Lung (tissue), 12 donors: ENCODE results near the gene DYDC1. TPM values are rescaled to one million over a fixed set of nuclear protein-coding genes. Genes with fewer than 3 reads are reported as not detected.
A peak's percentile ranks its signal among the peaks of the same experiment; 100 is the strongest.

Experiments
- ATAC-seq: fragments of 200-7000 bp; cut with Tn5 transposase; one replicate; pipeline ENCODE4 v1.9.1; 2020; ENCODE audit warnings: moderate number of reproducible peaks; ENCODE audit not compliant: insufficient read depth, low FRiP score
- DNase-seq, 3 donors: peaks; one replicate each; pipeline ENCODE4 v3.0.0-alpha.2; 2013 to 2017
- H3K27ac ChIP-seq, 2 donors: one replicate each; pipeline ENCODE4 v1.5.1; 2013; ENCODE audit warnings: mild to moderate bottlenecking in 2 of 2, moderate library complexity in 2 of 2, control low read depth in 1 of 2, inconsistent platforms in 1 of 2, low read depth in 1 of 2, low read length in 1 of 2
- H3K27me3 ChIP-seq, 3 donors: one replicate each; pipeline ENCODE4 v1.5.1; 2013; ENCODE audit warnings: low read length in 2 of 3; ENCODE audit not compliant: control insufficient read depth in 3 of 3, insufficient read depth in 3 of 3
- H3K36me3 ChIP-seq, 4 donors: one replicate each; pipeline ENCODE4 v1.5.1; 2013; ENCODE audit warnings: low read length in 4 of 4, mild to moderate bottlenecking in 1 of 4, moderate library complexity in 1 of 4; ENCODE audit not compliant: control insufficient read depth in 4 of 4, insufficient read depth in 4 of 4
- H3K4me1 ChIP-seq, 5 donors: one replicate each; pipeline ENCODE4 v1.5.1; 2013; ENCODE audit warnings: low read length in 5 of 5, mild to moderate bottlenecking in 2 of 5, moderate library complexity in 1 of 5; ENCODE audit not compliant: control insufficient read depth in 5 of 5, insufficient read depth in 5 of 5
- H3K4me3 ChIP-seq: one replicate; pipeline ENCODE4 v1.5.1; 2013; ENCODE audit warnings: mild to moderate bottlenecking, control low read depth, moderate library complexity
- H3K9ac ChIP-seq, 2 donors: one replicate each; pipeline ENCODE4 v1.5.1; 2013; ENCODE audit warnings: low read length in 2 of 2, control low read depth in 1 of 2; ENCODE audit not compliant: insufficient read depth in 1 of 2
- H3K9me3 ChIP-seq, 4 donors: one replicate each; pipeline ENCODE4 v1.5.1; 2013; ENCODE audit warnings: low read length in 3 of 4, mild to moderate bottlenecking in 1 of 4, moderate library complexity in 1 of 4; ENCODE audit not compliant: control insufficient read depth in 4 of 4, insufficient read depth in 3 of 4
- CTCF ChIP-seq: IDR thresholded peaks from 2 replicates; pipeline ENCODE4 v1.5.1; 2012; ENCODE audit warnings: mild to moderate bottlenecking; ENCODE audit errors: control extremely low read depth, extremely low read depth
- WGBS, 2 donors: extraction: QIAGEN DNeasy Blood & Tissue Kit; methylation state at CpG; one replicate each; pipeline ENCODE4 v1.1.7; 2013; 5-methylcytosine and 5-hydroxymethylcytosine counted together
- polyA plus RNA-seq, 2 donors: library from polyadenylated mRNA; stranded (reverse); fragments of 200-250 nt; gene quantifications; one replicate each; pipeline ENCODE4 v1.2.1, GENCODE V29; 2013
- total RNA-seq, 2 donors: library from RNA; depleted of rRNA in 1 of 2; stranded (reverse); fragments of >200 nt in 1 of 2; gene quantifications; one replicate each; pipeline ENCODE4 v1.2.1, GENCODE V29; 2014 to 2021
- donor health status: control.
- donor health status: control.
- donor health status: Bipolar disorder and iron deficiency.
- donor health status: healthy.
- donor health status: DM: yes; HTN: yes; CAD: no.

DYDC1 gene
- total and polyA plus RNA-seq, 4 donors = 1.5 to 2.4 (median 2.0) TPM

DNA sequence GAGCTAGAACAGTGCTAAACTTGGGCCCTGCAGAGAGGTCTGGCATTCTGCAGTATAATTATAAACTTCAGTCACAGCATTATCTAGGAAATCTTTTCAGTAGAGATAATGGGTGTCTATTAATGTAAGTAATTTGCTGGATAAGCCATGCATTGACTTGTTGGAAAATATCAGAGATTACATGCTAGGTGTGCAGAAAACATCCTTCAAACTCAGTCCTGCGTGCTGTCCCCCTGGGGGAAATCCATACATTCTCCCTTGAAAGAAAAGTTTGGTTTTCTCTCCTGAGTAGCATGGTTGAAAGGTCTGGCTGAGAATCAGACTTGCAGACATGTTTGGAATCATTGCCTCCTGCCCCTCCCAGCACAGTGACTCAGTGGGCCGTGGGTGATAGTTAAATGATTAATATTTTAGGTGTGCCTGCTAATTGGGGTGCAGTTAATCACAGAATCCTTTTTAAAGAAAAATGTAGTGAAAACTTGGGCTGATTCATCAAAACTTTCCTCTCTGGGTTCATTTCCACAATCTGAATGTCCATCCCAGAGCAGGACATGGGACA, 37.9 kb upstream of the DYDC1 start:
- TF ChIP-seq CTCF = no peak
- H3K27me3 ChIP-seq = no peaks in the 10 kb centered on the region
- no peaks in the 10 kb centered on the region for H3K9me3 ChIP-seq
- no peak overlapping the region for H3K4me3 ChIP-seq
- H3K36me3 ChIP-seq = no peaks in the 10 kb centered on the region
- no peak overlapping the region for H3K27ac ChIP-seq
- H3K4me1 ChIP-seq = peaks cover 0 to 4% (median 0%) of the 10 kb centered on the region in 5 donors
- 71 to 89% methylated on average over 2 of the region's 2 CpGs for WGBS, 2 donors
- ATAC-seq (no peak), DNase-seq (no peak)
- no peak overlapping the region for H3K9ac ChIP-seq

GRCh38 chr10:80392250-80392649, 35.7 kb upstream of the DYDC1 start:
- Histone ChIP-seq H3K27me3 (no peaks in the 10 kb centered on the region), H3K9ac (peak overlapping the region in 1 of 2 donors; percentile 47), H3K9me3 (no peaks in the 10 kb centered on the region), H3K4me3 (no peak overlapping the region), H3K27ac (no peak overlapping the region), H3K4me1 (peaks cover 0 to 8% (median 0%) of the 10 kb centered on the region in 5 donors), H3K36me3 (no peaks in the 10 kb centered on the region)
- TF ChIP-seq CTCF = no peak
- 49 to 64% methylated on average over 6 of the region's 6 CpGs for WGBS, 2 donors
- DNase-seq = peak in 2 of 3 donors; percentile 62 to 83
- no peak for ATAC-seq

- no peaks in the 10 kb centered on the region for H3K27me3 ChIP-seq
- no peak overlapping the region for H3K27ac ChIP-seq
- H3K9ac ChIP-seq = no peak overlapping the region
- ATAC-seq = no peak
- H3K9me3 ChIP-seq = no peaks in the 10 kb centered on the region
- WGBS, 2 donors = 80 to 92% methylated on average over 9 of the region's 9 CpGs
- peaks cover 0 to 8% (median 0%) of the 10 kb centered on the region in 5 donors for H3K4me1 ChIP-seq
- no peak for DNase-seq
- H3K36me3 ChIP-seq = no peaks in the 10 kb centered on the region
- no peak overlapping the region for H3K4me3 ChIP-seq
- TF ChIP-seq CTCF = no peak
These were observed 34.2 kb upstream of the DYDC1 start for GRCh38 chr10:80390740-80391139.

DNA sequence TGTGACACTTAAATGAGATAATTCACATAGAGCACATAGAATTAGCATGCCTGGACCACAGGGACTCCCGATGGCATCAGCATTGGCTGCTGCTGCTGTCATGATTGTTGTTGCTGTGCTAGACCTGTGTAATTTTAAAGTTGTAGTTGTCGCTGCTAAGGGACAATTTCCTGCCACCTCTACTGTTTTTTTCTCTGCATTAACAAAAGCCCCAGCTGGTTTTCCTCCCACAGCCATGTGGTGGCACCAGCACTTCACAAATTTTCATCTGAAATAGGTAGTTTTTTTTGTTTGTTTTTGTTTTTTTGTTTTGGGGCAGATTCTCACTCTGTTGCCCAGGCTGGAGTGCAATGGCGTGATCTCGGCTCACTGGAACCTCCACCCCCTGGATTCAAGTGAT, 26.4 kb upstream of the DYDC1 start:
- Histone ChIP-seq H3K4me1 (peaks cover 0 to 2% (median 0%) of the 10 kb centered on the region in 5 donors), H3K9me3 (no peaks in the 10 kb centered on the region), H3K27ac (no peak overlapping the region), H3K36me3 (no peaks in the 10 kb centered on the region), H3K9ac (no peak overlapping the region), H3K27me3 (no peaks in the 10 kb centered on the region), H3K4me3 (no peak overlapping the region)
- no peak for ATAC-seq
- TF ChIP-seq CTCF = peak; percentile 27
- 13 to 18% methylated on average over 4 of the region's 4 CpGs for WGBS, 2 donors
- peak; percentile 57 to 77 (median 71) for DNase-seq
